Naive B cell (primary cell): ENCODE measurements around the gene ALPK1. TPM values are rescaled to one million over a fixed set of nuclear protein-coding genes. Genes with fewer than 3 reads are reported as not detected.
A peak's percentile ranks its signal among the peaks of the same experiment; 100 is the strongest.
"Not testable (repeated sequence)": the region's sequence is repeated elsewhere in the genome, so short reads cannot be mapped to it uniquely, and the experiment has no call there.

ENCODE experiments used
- ATAC-seq, 2 donors: fragments of 150-1000 bp; cut with Tn5 transposase; 2 replicates each; pipeline ENCODE4 v1.10.0; 2021; ENCODE audit warnings: low read depth in 2 of 2, mild to moderate bottlenecking in 2 of 2, moderate library complexity in 2 of 2
- DNase-seq: peaks from one replicate; pipeline ENCODE4 v3.0.0; 2022
- H3K27ac Mint-ChIP-seq, 6 donors: one replicate each; pipeline ENCODE4 v1.8.0; 2020 to 2022; ENCODE audit warnings: mild to moderate bottlenecking in 6 of 6, mixed read lengths in 6 of 6, moderate library complexity in 5 of 6, inconsistent platforms in 2 of 6
- H3K27me3 Mint-ChIP-seq, 3 donors: one replicate each; pipeline ENCODE4 v1.8.0; 2021 to 2022; ENCODE audit warnings: mixed read lengths in 3 of 3, mild to moderate bottlenecking in 1 of 3
- H3K36me3 Mint-ChIP-seq, 2 donors: one replicate each; pipeline ENCODE4 v1.8.0; 2020 to 2022; ENCODE audit warnings: mixed read lengths in 2 of 2, inconsistent platforms in 1 of 2, mild to moderate bottlenecking in 1 of 2
- H3K4me1 Mint-ChIP-seq, 3 donors: one replicate each; pipeline ENCODE4 v1.8.0; 2020 to 2022; ENCODE audit warnings: mixed read lengths in 3 of 3, inconsistent platforms in 1 of 3, mild to moderate bottlenecking in 1 of 3, moderate library complexity in 1 of 3
- H3K4me3 Mint-ChIP-seq, 8 donors: one replicate each; pipeline ENCODE4 v1.8.0; 2020 to 2022; ENCODE audit warnings: mild to moderate bottlenecking in 8 of 8, mixed read lengths in 8 of 8, moderate library complexity in 8 of 8, inconsistent platforms in 2 of 8
- H3K9me3 Mint-ChIP-seq, 7 donors: one replicate each; pipeline ENCODE4 v1.8.0; 2020 to 2022; ENCODE audit warnings: mixed read lengths in 7 of 7, mild to moderate bottlenecking in 5 of 7, inconsistent platforms in 2 of 7, moderate library complexity in 1 of 7
- polyA plus RNA-seq, 6 donors: library from polyadenylated mRNA; unstranded; fragments of 300-500 nt; fragmentation: Illumina TruSeq; gene quantifications; one replicate each; pipeline ENCODE4 v1.2.3, GENCODE V29; 2021; ENCODE audit warnings: low read depth in 6 of 6

ALPK1 gene
- polyA plus RNA-seq, 6 donors from 2014 or later = 3.9 to 7.3 (median 5.3) TPM; not detected in 1

GRCh38 chr4:112289407-112290253, 7.5 kb upstream of the ALPK1 start:
- Mint-ChIP-seq H3K9me3 (peaks cover 0 to 7% (median 0%) of the 10 kb centered on the region in 7 donors), H3K27me3 (no peaks in the 10 kb centered on the region), H3K4me1 (peaks cover 28 to 46% (median 37%) of the 10 kb centered on the region in 3 donors), H3K27ac (peak overlapping the region; percentile 75 to 98 (median 94)), H3K36me3 (no peaks in the 10 kb centered on the region), H3K4me3 (peak overlapping the region in 7 of 8 donors; percentile 31 to 96 (median 52))
- no peak for DNase-seq
- no peak for ATAC-seq

- Mint-ChIP-seq H3K4me1 (peaks cover 28 to 45% (median 37%) of the 10 kb centered on the region in 3 donors), H3K36me3 (no peaks in the 10 kb centered on the region), H3K27me3 (no peaks in the 10 kb centered on the region), H3K4me3 (no peak overlapping the region), H3K9me3 (peaks cover 0 to 7% (median 0%) of the 10 kb centered on the region in 7 donors), H3K27ac (peak overlapping the region in 3 of 6 donors; percentile 7 to 98 (median 82))
- DNase-seq (no peak), ATAC-seq (no peak)
These were observed 6.8 kb upstream of the ALPK1 start for GRCh38 chr4:112290341-112290740.

- H3K27me3 Mint-ChIP-seq = no peaks in the 10 kb centered on the region
- DNase-seq (no peak), ATAC-seq (no peak)
- peaks cover 7 to 24% (median 17%) of the 10 kb centered on the region in 3 donors for H3K4me1 Mint-ChIP-seq
- H3K4me3 Mint-ChIP-seq = peak overlapping the region in 1 of 8 donors; percentile 12
- peak overlapping the region in 1 of 6 donors; percentile 85 for H3K27ac Mint-ChIP-seq
- no peaks in the 10 kb centered on the region for H3K36me3 Mint-ChIP-seq
- no peaks in the 10 kb centered on the region for H3K9me3 Mint-ChIP-seq
These were observed 2.6 kb downstream of the ALPK1 start for GRCh38 chr4:112299721-112300120.

GRCh38 chr4:112302320-112303274, 5.4 kb downstream of the ALPK1 start:
- ATAC-seq (peak in 1 of 2 donors; percentile 51), DNase-seq (no peak)
- Mint-ChIP-seq H3K27me3 (no peaks in the 10 kb centered on the region), H3K4me1 (peaks cover 12 to 16% (median 14%) of the 10 kb centered on the region in 3 donors), H3K27ac (no peak overlapping the region), H3K9me3 (no peaks in the 10 kb centered on the region), H3K36me3 (no peaks in the 10 kb centered on the region), H3K4me3 (no peak overlapping the region)

- peak overlapping the region in 1 of 6 donors; percentile 18 for H3K27ac Mint-ChIP-seq
- not testable (repeated sequence) for H3K4me1 Mint-ChIP-seq, ATAC-seq, H3K36me3 Mint-ChIP-seq, H3K27me3 Mint-ChIP-seq, DNase-seq, H3K9me3 Mint-ChIP-seq, H3K4me3 Mint-ChIP-seq
These were observed 8.3 kb downstream of the ALPK1 start for GRCh38 chr4:112305477-112305876.

DNA sequence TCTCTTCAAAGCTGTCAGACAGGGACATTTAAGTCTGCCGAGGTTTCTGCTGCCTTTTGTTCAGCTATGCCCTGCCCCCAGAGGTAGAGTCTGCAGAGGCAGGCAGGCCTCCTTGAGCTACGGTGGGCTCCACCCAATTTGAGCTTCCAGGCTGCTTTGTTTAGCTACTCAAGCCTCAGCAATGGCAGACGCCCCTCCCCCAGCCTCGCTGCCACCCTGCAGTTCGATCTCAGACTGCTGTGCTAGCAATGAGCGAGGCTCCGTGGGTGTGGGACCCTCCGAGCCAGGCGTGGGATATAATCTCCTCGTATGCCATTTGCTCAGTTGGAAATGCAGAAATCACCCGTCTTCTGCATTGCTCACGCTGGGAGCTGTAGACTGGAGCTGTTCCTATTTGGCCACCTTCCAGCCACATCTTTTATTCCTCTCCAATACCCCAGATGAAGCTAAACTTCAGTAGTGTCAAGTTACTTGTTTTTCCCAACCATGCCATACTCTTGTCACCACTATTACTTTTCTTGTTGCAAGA, 12.2 kb downstream of the ALPK1 start:
- H3K36me3 Mint-ChIP-seq, ATAC-seq, H3K27ac Mint-ChIP-seq, H3K4me3 Mint-ChIP-seq, DNase-seq, H3K27me3 Mint-ChIP-seq, H3K9me3 Mint-ChIP-seq: not testable (repeated sequence)
- H3K4me1 Mint-ChIP-seq = peaks cover 9 to 12% (median 9%) of the 10 kb centered on the region in 3 donors

- Mint-ChIP-seq H3K4me1 (peaks cover 16 to 17% (median 17%) of the 10 kb centered on the region in 3 donors), H3K27ac (peak overlapping the region in 4 of 6 donors; percentile 6 to 72 (median 49))
These were observed 14.3 kb downstream of the ALPK1 start for GRCh38 chr4:112311516-112311915.

DNA sequence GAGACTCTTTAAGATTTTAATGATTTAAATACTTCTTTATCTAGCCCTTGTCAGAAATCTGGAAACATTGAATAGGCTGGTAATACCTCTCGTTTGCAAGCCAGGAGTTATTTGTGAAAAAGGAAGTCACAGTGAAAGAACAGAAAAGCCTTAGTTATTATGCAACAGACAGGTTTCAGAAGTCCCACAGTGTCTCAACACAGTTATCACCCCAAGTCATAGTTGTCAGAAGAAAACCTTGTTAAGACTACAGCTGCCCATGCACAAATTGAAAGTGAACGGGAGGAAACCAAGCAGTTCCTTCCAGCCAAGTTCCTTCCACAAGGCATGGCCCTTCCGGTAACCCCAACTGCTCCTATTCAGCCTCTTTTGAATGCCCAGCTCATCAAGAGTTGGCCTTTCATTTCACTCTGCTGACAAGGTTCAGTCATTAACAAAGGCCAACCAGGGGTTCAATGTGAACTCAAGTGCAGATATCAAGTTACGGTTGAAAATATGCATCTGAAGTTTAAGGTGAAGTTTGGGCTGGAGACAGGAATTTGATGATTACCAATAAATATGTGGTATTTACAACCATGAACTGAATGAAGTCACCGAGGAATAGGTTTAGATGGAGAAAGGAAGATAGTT, 15.6 kb downstream of the ALPK1 start:
- Mint-ChIP-seq H3K4me3 (no peak overlapping the region), H3K27ac (peak overlapping the region in 1 of 6 donors; percentile 59), H3K4me1 (peaks cover 12 to 18% (median 14%) of the 10 kb centered on the region in 3 donors), H3K27me3 (no peaks in the 10 kb centered on the region), H3K9me3 (no peaks in the 10 kb centered on the region), H3K36me3 (peaks cover 0 to 6% of the 10 kb centered on the region in 2 donors)
- ATAC-seq (peak; percentile 72 to 76), DNase-seq (no peak)

More at GRCh38 chr4:112311516-112311915, 14.3 kb downstream of the ALPK1 start:
- no peak for ATAC-seq
- H3K27me3 Mint-ChIP-seq = no peaks in the 10 kb centered on the region
- H3K9me3 Mint-ChIP-seq = no peaks in the 10 kb centered on the region
- no peak for DNase-seq
- H3K36me3 Mint-ChIP-seq = peaks cover 0 to 6% of the 10 kb centered on the region in 2 donors
- peak overlapping the region in 2 of 8 donors; percentile 51 to 66 for H3K4me3 Mint-ChIP-seq

GRCh38 chr4:112315446-112315845, 18.3 kb downstream of the ALPK1 start:
- no peaks in the 10 kb centered on the region for H3K27me3 Mint-ChIP-seq
- H3K36me3 Mint-ChIP-seq = no peaks in the 10 kb centered on the region
- DNase-seq (no peak), ATAC-seq (no peak)
- H3K4me3 Mint-ChIP-seq = no peak overlapping the region
- peaks cover 12 to 29% (median 14%) of the 10 kb centered on the region in 3 donors for H3K4me1 Mint-ChIP-seq
- H3K9me3 Mint-ChIP-seq = no peaks in the 10 kb centered on the region
- H3K27ac Mint-ChIP-seq = peak overlapping the region in 1 of 6 donors; percentile 74

GRCh38 chr4:112316360-112316759, 19.2 kb downstream of the ALPK1 start:
- no peak overlapping the region for H3K4me3 Mint-ChIP-seq
- peak overlapping the region in 1 of 6 donors; percentile 1 for H3K27ac Mint-ChIP-seq
- H3K4me1 Mint-ChIP-seq = peaks cover 12 to 28% (median 14%) of the 10 kb centered on the region in 3 donors
- H3K27me3 Mint-ChIP-seq = no peaks in the 10 kb centered on the region
- H3K36me3 Mint-ChIP-seq = no peaks in the 10 kb centered on the region
- no peaks in the 10 kb centered on the region for H3K9me3 Mint-ChIP-seq
- DNase-seq = no peak
- no peak for ATAC-seq

- no peaks in the 10 kb centered on the region for H3K9me3 Mint-ChIP-seq
- peak overlapping the region in 1 of 6 donors; percentile 12 for H3K27ac Mint-ChIP-seq
- no peak overlapping the region for H3K4me3 Mint-ChIP-seq
- H3K36me3 Mint-ChIP-seq = no peaks in the 10 kb centered on the region
- no peak for DNase-seq
- peaks cover 7 to 23% (median 18%) of the 10 kb centered on the region in 3 donors for H3K4me1 Mint-ChIP-seq
- no peaks in the 10 kb centered on the region for H3K27me3 Mint-ChIP-seq
- ATAC-seq = no peak
These were observed 21.3 kb downstream of the ALPK1 start for GRCh38 chr4:112318239-112319142.
